Lung microvascular endothelial cell (primary cell): ENCODE results near the gene ABL1. TPM values are rescaled to one million over a fixed set of nuclear protein-coding genes. Genes with fewer than 3 reads are reported as not detected.

ENCODE experiments used
- DNase-seq, 2 donors: peaks; one replicate each; pipeline versions ENCODE4 v3.0.0 to v3.0.0-alpha.2; 2010; ENCODE audit warnings: low read depth in 2 of 2
- total RNA-seq: library from RNA; depleted of rRNA; stranded (reverse); fragments of >200 nt; gene quantifications from 2 replicates; pipeline ENCODE4 v1.2.1, GENCODE V29; 2014

Gene ABL1
- total RNA-seq, 1 donor from 2014 or later = 20.4 TPM

GRCh38 chr9:130918101-130918825 lies 83.2 kb downstream of the ABL1 start:
- no peak for DNase-seq

DNA sequence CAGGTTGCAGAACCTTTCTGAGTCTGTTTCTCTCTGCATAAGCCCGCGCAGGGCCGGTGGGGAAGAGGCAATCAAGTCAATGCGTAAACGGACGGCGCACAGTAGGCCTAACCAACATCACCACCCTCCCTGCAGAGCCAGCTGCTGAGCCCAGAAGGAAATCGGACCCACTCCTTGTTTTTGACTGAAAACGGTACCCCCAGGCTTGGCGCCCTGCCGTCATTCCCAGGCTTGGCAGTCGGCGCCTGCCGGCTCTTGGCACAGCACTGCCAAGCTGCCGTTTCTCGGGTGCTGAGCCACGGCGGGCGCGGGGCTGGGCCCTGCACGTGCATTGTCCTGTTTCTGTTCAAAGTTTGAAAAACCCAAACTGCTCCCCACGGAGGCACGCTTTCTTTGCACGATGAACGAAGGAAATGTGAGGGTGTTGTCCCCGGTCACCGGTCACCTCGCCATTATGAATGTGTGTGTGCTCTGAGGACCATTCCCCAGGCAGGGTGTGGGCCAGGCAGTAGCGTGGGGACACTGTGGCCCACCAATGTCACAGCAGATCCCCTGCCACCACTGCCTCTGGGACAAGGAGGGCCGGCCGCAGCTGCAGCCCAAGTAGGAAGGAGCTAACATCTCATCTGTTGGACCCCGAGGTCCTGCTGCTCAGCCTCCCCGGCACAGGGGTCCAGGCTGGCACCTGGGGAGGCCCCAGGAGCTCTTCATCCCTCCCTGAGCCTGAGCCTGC lies 83.9 kb downstream of the ABL1 start:
- DNase-seq = no peak

GRCh38 chr9:130919559-130920145 lies 84.6 kb downstream of the ABL1 start:
- DNase-seq = no peak

DNA sequence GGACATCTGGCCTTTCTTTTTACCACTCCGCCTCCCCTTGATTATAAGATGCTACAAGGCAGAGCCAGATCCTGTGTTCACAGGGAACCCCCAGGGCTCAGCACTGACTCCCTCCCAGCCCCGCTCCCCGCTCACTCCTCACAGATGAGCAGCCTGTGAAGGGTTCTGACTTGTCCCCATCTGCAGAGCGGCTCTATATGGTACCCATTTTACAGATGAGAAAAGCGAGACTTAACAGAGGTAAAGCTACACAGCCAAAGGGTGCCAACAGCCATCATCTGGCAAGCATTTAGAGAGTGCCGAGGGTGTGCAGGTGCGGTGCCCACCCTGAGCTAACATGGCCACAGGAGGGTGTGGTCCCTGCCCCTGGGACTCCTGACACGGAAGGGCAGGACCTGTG lies 85.2 kb downstream of the ABL1 start:
- DNase-seq = no peak

DNA sequence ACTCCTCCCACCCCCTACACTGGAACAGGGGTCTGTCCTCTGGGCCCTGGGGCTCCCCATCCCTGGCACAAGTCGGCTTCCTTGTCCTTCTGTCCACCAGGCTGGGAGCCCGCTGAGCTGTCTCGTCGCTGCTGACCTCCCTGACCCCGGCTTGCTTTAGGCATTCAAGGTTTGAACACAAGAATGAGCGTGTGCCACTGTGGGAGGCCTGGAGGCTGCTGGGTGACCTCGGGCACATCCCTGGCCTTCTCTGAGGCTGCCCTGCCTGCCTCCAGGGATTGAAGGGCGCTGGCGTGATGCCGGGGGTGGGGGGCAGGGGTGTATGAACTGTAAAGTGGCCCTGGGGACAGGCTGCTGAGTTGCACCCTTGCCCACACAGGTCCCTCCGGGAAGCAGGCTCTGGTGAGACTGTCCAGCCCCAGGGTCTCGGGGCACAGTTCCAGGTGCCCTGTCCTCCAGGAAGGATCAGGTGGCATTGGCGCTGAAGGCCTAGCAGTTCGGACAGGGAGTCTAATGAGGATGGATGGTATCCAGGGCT lies 85.8 kb downstream of the ABL1 start:
- DNase-seq = no peak

- no peak for DNase-seq
Observed at GRCh38 chr9:130921300-130921988, 86.4 kb downstream of the ABL1 start.

DNA sequence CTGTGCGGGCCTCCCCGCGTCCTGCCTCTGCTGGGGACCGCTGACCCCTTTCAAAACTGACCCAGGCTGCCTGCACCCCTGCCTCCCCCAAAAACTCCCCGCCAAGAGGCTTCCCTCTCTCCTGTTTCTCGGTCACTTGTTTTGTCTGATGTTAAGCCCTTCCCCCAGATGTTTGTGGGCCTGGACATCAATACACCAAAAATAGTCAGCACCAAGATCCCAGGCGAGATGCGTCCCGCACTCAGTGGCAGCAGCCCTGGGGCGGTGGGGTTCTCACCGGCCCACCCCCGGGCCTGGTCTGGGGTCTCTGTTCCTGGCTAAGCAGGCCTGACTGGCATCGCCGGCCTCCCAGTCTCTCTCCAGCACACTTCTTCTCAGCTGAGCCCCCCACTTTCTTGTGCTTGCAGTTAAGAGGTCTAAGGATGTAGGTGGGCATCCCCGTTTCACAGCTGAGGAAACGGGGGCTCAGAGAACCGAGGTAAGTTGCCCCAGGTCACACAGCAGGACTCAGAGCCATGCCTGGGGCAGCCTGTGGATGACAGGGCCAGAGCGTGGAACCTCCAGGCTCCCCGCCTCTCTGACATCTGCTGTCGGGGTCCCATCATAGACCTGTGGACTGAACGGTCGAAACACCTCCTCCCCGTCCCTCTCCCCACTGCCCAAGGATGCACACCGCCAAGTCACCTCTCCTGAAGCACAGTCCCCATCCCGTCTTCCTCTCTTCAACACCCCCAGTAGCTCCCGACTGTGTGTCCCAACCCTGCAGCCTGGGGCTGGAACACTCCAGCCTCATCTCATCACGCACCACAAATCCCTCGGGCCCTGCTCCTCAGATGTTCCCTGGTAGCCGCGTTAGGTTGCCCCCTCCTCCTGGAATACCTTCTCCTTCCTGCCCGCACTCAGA lies 87.2 kb downstream of the ABL1 start:
- no peak for DNase-seq

DNA sequence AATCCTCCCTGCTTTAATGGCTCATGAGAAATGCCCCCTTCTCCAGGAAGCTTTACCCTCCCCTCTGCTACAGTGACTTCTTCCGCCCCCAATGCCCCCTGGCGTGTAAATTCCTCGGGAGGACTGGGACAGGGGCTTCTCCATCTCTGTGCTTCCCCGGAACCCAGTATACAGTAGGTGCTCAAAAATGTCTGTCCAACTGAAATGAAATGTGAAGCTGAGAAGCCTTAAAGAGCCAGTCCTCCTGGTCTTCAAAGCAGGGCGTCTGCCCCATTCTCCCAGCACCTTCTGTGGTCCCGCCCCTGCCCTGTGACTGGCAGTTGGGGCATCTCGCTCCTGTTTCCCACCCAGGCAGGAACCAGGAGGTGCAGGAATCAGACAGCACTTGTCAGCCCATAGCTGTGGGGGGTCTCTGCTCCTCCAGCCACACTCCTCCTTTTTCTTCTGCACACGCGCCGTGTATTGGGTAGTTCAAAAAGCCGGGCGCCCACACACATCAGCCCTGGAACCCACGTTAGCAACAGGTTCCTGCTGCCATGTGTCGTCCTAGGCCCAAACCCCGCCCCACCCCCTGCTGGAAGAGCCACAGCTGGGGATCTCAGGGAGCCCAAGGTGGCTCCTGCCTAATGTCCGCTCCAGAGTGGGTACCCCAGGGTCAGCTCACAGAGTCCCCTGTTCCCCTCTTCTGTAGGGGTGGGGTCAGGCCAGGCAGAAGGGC lies 88.0 kb downstream of the ABL1 start:
- no peak for DNase-seq

GRCh38 chr9:130923611-130924447 lies 88.8 kb downstream of the ABL1 start:
- DNase-seq = no peak

DNA sequence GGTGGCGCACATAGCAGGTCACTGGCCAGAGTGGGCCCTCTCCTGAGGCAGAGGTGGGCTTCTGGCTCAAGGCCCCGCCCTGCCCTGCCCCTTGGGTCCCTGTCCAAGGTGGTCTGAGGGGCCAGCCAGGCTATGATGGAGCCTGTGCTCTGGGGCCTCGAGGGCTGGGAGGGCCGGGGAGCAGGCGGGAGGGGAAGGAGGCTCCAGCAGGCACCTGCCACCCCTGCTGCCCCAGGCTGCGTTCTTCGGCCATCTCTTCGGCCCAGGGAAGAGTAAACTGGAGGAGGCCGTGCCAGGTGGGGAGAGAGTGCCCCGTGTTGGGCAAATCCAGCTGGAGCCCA lies 89.4 kb downstream of the ABL1 start:
- no peak for DNase-seq

GRCh38 chr9:130925050-130925678 lies 90.1 kb downstream of the ABL1 start:
- no peak for DNase-seq

DNA sequence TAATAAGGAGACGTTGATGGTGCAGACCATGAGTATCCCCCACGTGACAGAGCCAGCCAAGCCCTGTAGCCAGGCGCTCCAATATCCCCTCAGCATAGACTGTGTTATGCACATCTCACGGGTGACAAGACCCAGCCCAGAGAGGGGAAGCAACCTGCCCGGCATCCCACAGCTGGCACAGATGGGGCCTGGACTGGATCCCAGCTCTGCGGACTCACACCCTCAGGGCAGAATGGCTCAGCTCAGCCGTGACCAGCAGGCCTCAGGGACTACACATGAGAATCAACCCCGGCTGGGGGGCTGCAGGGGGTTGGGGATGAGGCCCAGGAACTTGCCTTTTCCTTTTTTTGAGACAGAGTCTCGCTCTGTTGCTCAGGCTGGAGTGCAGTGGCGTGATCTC lies 92.3 kb downstream of the ABL1 start:
- no peak for DNase-seq

DNA sequence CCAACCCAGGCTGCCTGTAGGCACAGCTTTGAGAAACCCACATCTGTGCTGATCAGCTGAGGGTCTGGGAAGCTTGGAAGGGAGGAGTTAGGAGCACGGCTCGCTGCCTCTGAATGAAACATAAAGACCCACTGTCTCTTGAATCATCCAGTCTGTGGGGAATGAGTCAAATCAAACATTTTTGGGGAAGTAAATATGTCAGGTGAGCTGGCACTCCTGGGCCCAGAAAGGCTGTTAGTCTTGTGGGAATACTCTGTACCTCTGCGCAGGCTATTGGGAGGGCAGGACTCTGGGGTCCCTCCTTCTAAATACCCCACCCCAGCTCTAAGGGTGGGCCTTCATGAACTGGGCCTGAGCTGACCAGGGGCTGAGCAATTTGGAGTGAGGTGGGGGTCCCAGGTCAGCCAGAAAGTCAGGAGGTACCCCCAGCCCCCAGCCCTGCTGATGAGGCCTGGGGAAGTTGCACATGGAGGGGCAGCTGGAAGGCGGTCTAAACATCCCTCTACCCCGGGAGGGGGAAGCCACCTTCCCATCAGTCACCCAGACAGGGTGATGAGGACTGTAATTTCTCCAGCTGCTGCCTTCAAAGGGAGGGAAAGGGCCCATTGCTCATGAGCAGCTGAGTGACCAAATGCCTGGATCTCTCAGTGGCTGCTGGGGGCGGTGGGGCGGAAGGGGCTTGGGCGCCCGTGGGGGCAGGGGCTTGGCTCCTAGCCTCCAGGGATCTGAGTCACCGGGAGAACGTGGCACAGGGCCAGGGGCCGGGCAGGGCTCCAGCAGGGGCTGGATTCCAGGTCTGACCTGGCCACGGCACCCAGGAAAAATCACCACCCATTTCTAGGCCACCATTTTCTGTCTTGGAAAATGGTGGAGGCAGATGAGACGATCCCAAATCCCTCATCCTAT lies 93.2 kb downstream of the ABL1 start:
- peak; percentile 31 to 48 for DNase-seq

GRCh38 chr9:130929571-130930038 lies 94.6 kb downstream of the ABL1 start:
- DNase-seq = no peak

DNA sequence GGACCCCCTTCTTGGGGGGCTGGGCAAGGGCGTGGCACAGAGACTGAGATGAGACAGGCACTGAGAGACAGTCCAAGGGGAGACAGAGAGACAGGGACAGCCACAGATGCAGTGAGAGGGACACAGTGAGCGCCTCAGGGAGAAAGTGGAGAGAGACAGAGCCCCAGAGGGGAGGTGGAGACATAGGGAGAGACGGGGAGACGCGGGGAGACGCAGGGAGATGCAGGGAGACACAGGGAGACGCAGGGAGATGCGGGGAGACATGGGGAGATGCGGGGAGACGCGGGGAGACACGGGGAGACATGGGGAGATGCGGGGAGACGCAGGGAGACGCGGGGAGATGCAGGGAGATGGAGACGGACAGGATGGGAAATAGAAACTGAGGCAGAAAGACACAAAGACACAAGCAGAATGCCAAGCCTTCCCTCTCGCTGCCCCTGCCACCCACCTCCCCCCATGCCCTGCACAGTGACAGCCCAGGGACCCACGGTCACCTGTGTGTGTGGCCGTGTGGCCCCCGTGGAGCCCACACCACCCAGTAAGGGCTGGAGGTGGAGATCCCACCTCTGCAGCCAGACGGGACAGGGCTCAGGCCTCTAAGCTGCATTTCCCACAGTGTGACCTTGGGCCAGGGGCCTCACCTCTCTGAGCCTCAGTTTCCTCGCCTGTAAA lies 95.2 kb downstream of the ABL1 start:
- DNase-seq = no peak

- no peak for DNase-seq
Observed at GRCh38 chr9:130930804-130931349, 95.8 kb downstream of the ABL1 start.
